NB4 (cell line): ENCODE data around the gene ECE1.

Experiments used
- TF ChIP-seq, protein P1 (sequence below): IDR thresholded peaks from one replicate; pipeline ENCODE4 v1.5.1; 2012; ENCODE audit warnings: low read depth, low read length
- TF ChIP-seq, protein P2 (sequence below): IDR thresholded peaks from 2 replicates; pipeline ENCODE4 v1.6.1; 2011; ENCODE audit warnings: low read depth, low read length

DNA sequence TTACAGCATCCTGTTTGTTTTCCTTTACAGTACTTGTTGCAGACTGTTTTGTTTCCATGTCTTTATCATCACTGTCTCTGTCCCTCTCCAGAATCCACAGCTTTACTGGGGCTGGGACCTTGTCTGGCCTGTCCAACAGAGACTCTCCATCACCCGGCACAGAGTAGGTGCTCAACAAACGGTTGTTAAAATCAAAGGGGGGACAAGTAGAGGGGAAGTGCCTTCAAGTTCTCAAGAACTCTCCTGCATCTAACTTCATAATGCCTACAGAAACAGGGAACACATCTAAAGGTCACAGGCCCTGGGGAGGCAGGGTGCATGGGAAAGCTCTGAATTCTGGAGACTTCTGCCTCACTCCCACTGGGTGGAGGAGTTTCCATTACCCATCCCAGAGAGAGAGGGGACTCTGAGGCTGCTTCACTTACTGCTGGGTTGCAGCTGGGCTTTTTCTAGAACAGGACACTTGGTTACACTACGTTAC is 2.3 kb upstream of the ECE1 start:
- TF ChIP-seq, protein P1, sequence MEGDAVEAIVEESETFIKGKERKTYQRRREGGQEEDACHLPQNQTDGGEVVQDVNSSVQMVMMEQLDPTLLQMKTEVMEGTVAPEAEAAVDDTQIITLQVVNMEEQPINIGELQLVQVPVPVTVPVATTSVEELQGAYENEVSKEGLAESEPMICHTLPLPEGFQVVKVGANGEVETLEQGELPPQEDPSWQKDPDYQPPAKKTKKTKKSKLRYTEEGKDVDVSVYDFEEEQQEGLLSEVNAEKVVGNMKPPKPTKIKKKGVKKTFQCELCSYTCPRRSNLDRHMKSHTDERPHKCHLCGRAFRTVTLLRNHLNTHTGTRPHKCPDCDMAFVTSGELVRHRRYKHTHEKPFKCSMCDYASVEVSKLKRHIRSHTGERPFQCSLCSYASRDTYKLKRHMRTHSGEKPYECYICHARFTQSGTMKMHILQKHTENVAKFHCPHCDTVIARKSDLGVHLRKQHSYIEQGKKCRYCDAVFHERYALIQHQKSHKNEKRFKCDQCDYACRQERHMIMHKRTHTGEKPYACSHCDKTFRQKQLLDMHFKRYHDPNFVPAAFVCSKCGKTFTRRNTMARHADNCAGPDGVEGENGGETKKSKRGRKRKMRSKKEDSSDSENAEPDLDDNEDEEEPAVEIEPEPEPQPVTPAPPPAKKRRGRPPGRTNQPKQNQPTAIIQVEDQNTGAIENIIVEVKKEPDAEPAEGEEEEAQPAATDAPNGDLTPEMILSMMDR, result no peak
- TF ChIP-seq, protein P2, sequence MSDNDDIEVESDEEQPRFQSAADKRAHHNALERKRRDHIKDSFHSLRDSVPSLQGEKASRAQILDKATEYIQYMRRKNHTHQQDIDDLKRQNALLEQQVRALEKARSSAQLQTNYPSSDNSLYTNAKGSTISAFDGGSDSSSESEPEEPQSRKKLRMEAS, result no peak
